Osteocyte (in vitro differentiated cells): ENCODE results near the gene SPANXN2. TPM values are rescaled to one million over a fixed set of nuclear protein-coding genes. Genes with fewer than 3 reads are reported as not detected.

Experiments used
- DNase-seq: peaks from one replicate; pipeline ENCODE4 v3.0.0; 2021; ENCODE audit warnings: mixed read lengths; ENCODE audit not compliant: unreplicated experiment; ENCODE audit errors: extremely low spot score
- H3K27ac Mint-ChIP-seq: one replicate; pipeline ENCODE4 v1.8.0; 2021; ENCODE audit warnings: mild to moderate bottlenecking, mixed read lengths; ENCODE audit not compliant: unreplicated experiment
- H3K27me3 Mint-ChIP-seq: one replicate; pipeline ENCODE4 v1.8.0; 2021; ENCODE audit warnings: mixed read lengths; ENCODE audit not compliant: unreplicated experiment
- H3K36me3 Mint-ChIP-seq: one replicate; pipeline ENCODE4 v1.8.0; 2021; ENCODE audit warnings: mixed read lengths; ENCODE audit not compliant: unreplicated experiment
- H3K4me1 Mint-ChIP-seq: one replicate; pipeline ENCODE4 v1.8.0; 2021; ENCODE audit warnings: mixed read lengths; ENCODE audit not compliant: unreplicated experiment
- H3K4me3 Mint-ChIP-seq: one replicate; pipeline ENCODE4 v1.8.0; 2021; ENCODE audit warnings: mild to moderate bottlenecking, moderate library complexity, mixed read lengths; ENCODE audit not compliant: unreplicated experiment
- H3K9me3 Mint-ChIP-seq: one replicate; pipeline ENCODE4 v1.8.0; 2021; ENCODE audit warnings: mixed read lengths; ENCODE audit not compliant: unreplicated experiment
- total RNA-seq: library from RNA; stranded (reverse); gene quantifications from 2 replicates; pipeline ENCODE4 v1.2.1, GENCODE V29; 2021
- TF ChIP-seq, protein P1 (sequence below): fragments of 200-600 bp; sonication (generic); IDR thresholded peaks from 2 replicates; pipeline ENCODE4 v1.5.0; 2021; ENCODE audit warnings: antibody characterized with exemption, mild to moderate bottlenecking, moderate library complexity

The SPANXN2 gene
- total RNA-seq, 1 donor from 2014 or later = not detected

DNA sequence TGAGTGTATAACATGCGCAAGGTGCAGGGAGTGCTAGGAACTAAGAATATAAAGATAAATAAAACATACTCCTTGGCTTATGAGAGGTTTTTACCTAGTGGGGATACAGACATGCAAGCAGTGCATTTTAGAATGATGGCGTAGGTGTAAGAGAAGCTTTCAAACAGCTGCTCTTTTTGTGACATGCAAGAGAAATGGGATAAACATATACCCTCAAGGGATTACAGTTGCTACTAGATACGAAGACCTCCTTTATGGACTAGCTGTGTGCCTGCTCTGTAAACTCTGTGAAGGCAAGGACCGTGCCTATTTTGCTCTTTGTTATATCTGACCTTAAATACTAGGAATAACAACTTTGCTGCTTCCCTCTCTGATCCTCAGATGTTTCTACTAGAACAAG, 45.6 kb downstream of the SPANXN2 start:
- Mint-ChIP-seq H3K27ac (no peak overlapping the region), H3K36me3 (no peaks in the 10 kb centered on the region), H3K9me3 (peaks cover 40% of the 10 kb centered on the region), H3K27me3 (no peaks in the 10 kb centered on the region), H3K4me3 (no peak overlapping the region), H3K4me1 (no peaks in the 10 kb centered on the region)
- no peak for DNase-seq
- TF ChIP-seq, protein P1, sequence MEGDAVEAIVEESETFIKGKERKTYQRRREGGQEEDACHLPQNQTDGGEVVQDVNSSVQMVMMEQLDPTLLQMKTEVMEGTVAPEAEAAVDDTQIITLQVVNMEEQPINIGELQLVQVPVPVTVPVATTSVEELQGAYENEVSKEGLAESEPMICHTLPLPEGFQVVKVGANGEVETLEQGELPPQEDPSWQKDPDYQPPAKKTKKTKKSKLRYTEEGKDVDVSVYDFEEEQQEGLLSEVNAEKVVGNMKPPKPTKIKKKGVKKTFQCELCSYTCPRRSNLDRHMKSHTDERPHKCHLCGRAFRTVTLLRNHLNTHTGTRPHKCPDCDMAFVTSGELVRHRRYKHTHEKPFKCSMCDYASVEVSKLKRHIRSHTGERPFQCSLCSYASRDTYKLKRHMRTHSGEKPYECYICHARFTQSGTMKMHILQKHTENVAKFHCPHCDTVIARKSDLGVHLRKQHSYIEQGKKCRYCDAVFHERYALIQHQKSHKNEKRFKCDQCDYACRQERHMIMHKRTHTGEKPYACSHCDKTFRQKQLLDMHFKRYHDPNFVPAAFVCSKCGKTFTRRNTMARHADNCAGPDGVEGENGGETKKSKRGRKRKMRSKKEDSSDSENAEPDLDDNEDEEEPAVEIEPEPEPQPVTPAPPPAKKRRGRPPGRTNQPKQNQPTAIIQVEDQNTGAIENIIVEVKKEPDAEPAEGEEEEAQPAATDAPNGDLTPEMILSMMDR = no peak

DNA sequence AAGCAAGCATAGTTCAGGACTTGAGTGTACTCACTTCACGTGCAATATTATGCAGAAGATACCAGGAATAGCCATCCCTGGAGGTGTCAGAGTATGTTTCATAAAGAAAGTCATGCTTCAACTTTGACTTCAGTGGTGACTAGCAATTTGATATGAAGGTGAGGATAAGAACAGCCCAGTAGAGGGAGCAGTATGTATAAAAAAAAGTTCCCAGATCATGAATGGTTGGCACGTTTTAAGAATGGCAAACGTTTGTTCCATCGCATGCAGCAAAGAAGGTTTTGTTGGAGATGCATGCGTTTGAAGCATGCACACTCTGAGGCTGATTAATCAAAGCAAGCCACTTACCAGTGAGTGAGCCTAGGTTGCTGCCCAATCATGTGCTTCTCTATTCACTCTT, 51.2 kb downstream of the SPANXN2 start:
- Mint-ChIP-seq H3K4me3 (no peak overlapping the region), H3K4me1 (no peaks in the 10 kb centered on the region), H3K27ac (no peak overlapping the region), H3K27me3 (no peaks in the 10 kb centered on the region), H3K9me3 (peaks cover 20% of the 10 kb centered on the region), H3K36me3 (no peaks in the 10 kb centered on the region)
- no peak for DNase-seq
- TF ChIP-seq, protein P1 = no peak

- Mint-ChIP-seq H3K4me3 (no peak overlapping the region), H3K4me1 (no peaks in the 10 kb centered on the region), H3K27me3 (no peaks in the 10 kb centered on the region), H3K9me3 (peaks cover 7% of the 10 kb centered on the region), H3K27ac (no peak overlapping the region), H3K36me3 (no peaks in the 10 kb centered on the region)
- TF ChIP-seq, protein P1 = peak; percentile 61
- DNase-seq = no peak
These were observed 56.2 kb downstream of the SPANXN2 start for GRCh38 chrX:143664302-143664701.

DNA sequence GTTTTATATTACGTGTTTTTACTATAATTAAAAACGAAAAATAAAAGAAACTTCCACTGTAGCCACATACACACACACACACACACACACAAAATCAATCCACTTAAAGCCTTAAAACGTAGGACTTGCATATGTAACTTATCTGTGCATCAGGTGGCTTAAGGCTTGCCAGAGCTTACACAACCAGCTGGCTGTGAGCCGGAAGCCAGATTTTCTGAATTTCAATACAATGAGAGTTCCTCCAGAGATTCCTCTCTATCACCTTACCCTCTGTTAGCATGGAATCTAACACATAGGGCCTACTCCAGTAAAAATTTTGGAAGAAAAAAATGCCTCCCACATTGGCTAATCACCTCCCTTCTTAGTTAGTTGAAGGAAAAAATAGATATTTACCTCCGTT, 56.8 kb downstream of the SPANXN2 start:
- peaks cover 7% of the 10 kb centered on the region for H3K9me3 Mint-ChIP-seq
- no peak overlapping the region for H3K27ac Mint-ChIP-seq
- H3K36me3 Mint-ChIP-seq = no peaks in the 10 kb centered on the region
- no peaks in the 10 kb centered on the region for H3K4me1 Mint-ChIP-seq
- no peak overlapping the region for H3K4me3 Mint-ChIP-seq
- TF ChIP-seq, protein P1 = no peak
- DNase-seq = no peak
- H3K27me3 Mint-ChIP-seq = no peaks in the 10 kb centered on the region

Other genes starting within 250 kb of the SPANXN2 start
- gene SPANXN3, start 203.3 kb downstream of the SPANXN2 start, total RNA-seq = not detected in 2 replicates
- gene SLITRK4, start 84.7 kb downstream of the SPANXN2 start, total RNA-seq = 0.10 and 0.11 TPM in 2 replicates
- gene UBE2NL, start 163.3 kb upstream of the SPANXN2 start, total RNA-seq = not detected in 2 replicates